Stimulated activated effector memory CD8-positive, alpha-beta T cell treated with anti-CD3 and anti-CD28 coated beads, Interleukin-12 subunit alpha, Interleukin-12 subunit beta, amount 100 ng/mL, for 72 hours (primary cell): ENCODE measurements around the gene SLC7A14.

Source experiments
- ATAC-seq: fragments of 150-1000 bp; cut with Tn5 transposase; 2 replicates; pipeline ENCODE4 v1.10.0; 2021
- DNase-seq, 2 donors: peaks; one replicate each; pipeline ENCODE4 v3.0.0; 2021 to 2022; ENCODE audit warnings: low spot score in 2 of 2
- H3K27ac Mint-ChIP-seq: one replicate; pipeline ENCODE4 v1.8.0; 2022; ENCODE audit warnings: mild to moderate bottlenecking, mixed read lengths
- H3K36me3 Mint-ChIP-seq: one replicate; pipeline ENCODE4 v1.8.0; 2022; ENCODE audit warnings: mild to moderate bottlenecking, mixed read lengths
- H3K4me1 Mint-ChIP-seq: one replicate; pipeline ENCODE4 v1.8.0; 2022; ENCODE audit warnings: mixed read lengths
- H3K4me3 Mint-ChIP-seq: one replicate; pipeline ENCODE4 v1.8.0; 2022; ENCODE audit warnings: mild to moderate bottlenecking, mixed read lengths
- H3K9me3 Mint-ChIP-seq: one replicate; pipeline ENCODE4 v1.8.0; 2022; ENCODE audit warnings: mixed read lengths

The SLC7A14 gene

DNA sequence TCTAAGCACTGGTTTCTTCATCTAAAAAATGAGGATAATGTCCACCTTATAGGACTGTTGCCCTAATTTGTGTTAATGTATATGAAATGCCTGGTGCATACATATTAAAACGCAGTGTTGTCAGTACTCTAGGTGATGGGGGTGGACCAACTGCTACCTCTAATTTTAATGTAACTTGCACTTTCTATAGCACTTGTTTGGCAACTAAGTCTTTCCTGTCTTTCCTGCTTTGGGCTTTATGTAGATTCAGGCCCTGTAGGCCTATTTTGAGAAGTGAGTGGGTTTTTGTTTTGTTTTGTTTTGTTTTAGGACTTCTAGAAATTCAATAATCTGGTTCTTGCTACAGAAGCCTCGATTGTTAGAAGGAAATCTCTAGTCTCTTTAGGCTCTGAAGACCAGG lies 21.2 kb downstream of the SLC7A14 start:
- Mint-ChIP-seq H3K27ac (no peak overlapping the region), H3K4me3 (no peak overlapping the region), H3K36me3 (no peaks in the 10 kb centered on the region), H3K9me3 (no peaks in the 10 kb centered on the region), H3K4me1 (peaks cover 12% of the 10 kb centered on the region)
- DNase-seq (no peak), ATAC-seq (no peak)

DNA sequence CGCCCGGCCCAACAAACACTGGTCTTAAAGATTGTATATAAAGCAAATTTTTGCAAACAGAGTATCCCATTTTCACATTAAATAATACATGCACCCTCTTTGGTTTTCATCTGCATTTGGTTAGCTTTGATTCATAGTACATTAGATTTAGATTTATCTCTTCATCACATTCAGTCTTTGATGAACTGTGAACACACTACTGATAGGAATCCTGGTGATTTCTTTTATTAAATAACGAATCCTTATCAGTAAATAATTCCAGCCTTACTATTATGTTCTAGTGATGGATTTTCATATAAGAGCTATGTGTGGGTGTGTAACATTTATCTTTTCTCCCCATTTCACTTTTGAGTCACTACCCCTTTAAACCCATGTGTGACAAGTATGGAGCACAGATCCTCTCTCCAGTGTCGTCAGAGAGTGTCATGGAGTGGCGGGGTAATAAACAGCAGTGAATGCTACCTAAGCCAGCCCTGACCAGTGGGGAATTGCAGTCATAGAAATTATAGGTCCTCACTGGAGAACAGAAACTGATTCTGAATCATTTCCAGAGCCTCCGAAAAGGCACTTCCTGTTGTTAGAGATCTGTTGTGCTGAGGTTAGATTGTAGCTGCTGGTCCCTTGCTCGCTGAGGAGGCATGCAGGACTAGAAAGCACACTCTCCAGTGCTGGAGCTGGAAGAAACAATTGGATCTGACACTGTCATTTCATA lies 22.0 kb downstream of the SLC7A14 start:
- H3K4me3 Mint-ChIP-seq = no peak overlapping the region
- peaks cover 12% of the 10 kb centered on the region for H3K4me1 Mint-ChIP-seq
- ATAC-seq (peak; percentile 77), DNase-seq (no peak)
- H3K36me3 Mint-ChIP-seq = no peaks in the 10 kb centered on the region
- no peak overlapping the region for H3K27ac Mint-ChIP-seq
- no peaks in the 10 kb centered on the region for H3K9me3 Mint-ChIP-seq

DNA sequence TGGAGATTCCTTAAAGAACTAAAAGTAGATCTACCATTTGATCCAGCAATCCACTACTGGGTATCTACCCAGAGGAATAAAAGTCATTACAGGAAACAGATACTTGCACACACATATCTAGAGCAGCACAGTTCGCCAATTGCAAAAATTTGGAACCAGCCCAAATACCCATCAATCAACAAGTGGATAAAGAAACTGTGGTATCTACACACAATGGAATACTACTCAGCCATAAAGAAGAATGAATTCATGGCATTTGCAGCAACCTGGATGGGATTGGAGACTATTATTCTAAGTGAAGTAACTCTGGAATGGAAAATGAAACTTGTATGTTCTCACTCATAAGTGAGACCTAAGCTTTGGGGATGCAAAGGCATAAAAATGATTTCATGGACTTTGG lies 23.8 kb downstream of the SLC7A14 start:
- Mint-ChIP-seq H3K4me1 (peaks cover 12% of the 10 kb centered on the region), H3K9me3 (no peaks in the 10 kb centered on the region), H3K36me3 (no peaks in the 10 kb centered on the region), H3K4me3 (no peak overlapping the region), H3K27ac (no peak overlapping the region)
- no peak for DNase-seq
- ATAC-seq = no peak

DNA sequence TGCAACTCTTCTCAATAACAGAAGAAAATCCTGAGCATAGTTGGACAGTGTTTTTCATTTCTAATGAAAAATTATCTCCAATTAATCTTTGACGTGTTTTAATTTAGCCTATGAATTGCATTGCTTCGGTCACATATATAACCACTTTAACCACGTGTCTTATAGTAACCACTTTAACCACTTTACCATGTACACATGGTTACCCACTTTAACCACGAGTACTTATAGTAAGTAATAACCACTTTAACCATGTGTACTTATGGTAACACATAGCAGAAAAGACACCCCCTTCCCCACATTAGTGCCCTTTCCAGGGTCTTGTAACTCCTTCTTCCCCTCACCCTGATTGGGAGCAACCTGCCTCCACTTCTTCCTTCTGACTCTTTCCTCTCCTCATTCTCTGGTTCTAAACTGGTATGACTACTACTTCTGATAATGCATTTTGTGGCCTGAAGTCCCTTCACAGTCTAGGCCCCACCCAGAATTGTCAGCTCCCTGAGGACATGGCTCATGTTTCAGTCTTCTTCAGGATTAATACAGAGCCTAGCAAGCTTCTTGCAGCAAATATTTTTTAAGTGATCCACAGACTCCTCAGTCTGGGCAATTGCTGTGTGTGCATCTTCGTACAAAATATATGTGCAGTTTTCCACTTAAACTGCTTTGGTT lies 25.0 kb downstream of the SLC7A14 start:
- H3K27ac Mint-ChIP-seq = no peak overlapping the region
- H3K4me1 Mint-ChIP-seq = peaks cover 12% of the 10 kb centered on the region
- peak; percentile 46 for ATAC-seq
- no peaks in the 10 kb centered on the region for H3K9me3 Mint-ChIP-seq
- no peak for DNase-seq
- no peak overlapping the region for H3K4me3 Mint-ChIP-seq
- no peaks in the 10 kb centered on the region for H3K36me3 Mint-ChIP-seq

DNA sequence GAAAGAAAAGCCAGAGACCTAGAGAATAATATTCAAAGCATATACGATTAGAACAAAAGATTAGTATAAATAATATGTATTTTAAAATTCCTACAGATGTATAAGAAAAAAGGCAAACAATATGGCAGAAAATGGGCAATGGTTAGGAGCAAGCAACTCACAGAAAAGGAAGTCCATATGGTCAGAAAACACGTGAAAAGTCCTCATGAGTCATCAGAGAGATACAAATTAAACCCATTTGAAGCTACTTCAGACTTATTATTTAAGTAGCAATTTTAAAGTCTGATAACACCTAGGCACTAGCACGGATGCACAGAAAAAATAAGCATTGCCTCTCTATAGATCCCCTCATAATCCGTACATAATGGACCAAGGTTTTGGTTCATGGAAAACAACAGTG lies 25.6 kb downstream of the SLC7A14 start:
- no peaks in the 10 kb centered on the region for H3K9me3 Mint-ChIP-seq
- DNase-seq (no peak), ATAC-seq (no peak)
- no peaks in the 10 kb centered on the region for H3K36me3 Mint-ChIP-seq
- H3K27ac Mint-ChIP-seq = no peak overlapping the region
- H3K4me3 Mint-ChIP-seq = no peak overlapping the region
- peaks cover 12% of the 10 kb centered on the region for H3K4me1 Mint-ChIP-seq

DNA sequence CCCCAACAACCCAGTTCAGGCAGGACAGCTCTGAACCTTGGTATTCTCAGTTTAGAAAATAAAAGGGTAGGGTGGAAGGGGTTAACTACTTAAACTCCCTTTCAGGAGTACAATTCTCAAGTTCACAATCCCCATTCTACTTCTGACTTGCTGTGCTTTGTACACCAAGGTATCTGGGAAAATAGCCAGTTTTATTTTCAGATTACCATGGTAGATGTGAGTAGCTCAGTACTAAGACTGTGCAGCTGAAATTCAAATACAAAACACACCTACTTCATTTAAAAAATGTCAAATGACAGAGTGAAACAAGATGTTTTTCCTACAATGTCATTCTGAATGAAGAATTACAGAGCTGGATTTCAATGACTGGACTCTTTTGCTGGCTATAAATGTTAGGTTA lies 27.4 kb downstream of the SLC7A14 start:
- Mint-ChIP-seq H3K4me1 (peaks cover 6% of the 10 kb centered on the region), H3K4me3 (no peak overlapping the region), H3K9me3 (no peaks in the 10 kb centered on the region), H3K27ac (no peak overlapping the region), H3K36me3 (no peaks in the 10 kb centered on the region)
- ATAC-seq (no peak), DNase-seq (no peak)

DNA sequence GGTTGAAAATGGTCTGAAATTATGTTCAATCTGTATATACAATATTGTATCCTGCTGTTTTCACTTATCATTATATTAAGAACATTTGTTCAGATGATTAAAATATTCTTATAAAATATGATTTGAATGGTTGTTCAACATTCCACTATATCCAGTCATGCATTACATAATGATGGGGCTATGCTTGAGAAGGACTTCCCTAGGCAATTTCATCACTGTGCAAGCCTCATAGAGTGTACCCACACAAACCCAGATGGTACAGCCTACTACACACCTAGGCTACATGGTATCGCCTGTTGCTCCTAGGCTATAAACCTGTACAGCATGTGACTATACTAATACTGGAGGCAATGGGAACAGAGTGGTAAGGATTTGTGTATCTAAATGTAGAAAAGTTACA lies 30.5 kb downstream of the SLC7A14 start:
- no peaks in the 10 kb centered on the region for H3K9me3 Mint-ChIP-seq
- DNase-seq = no peak
- H3K4me1 Mint-ChIP-seq = no peaks in the 10 kb centered on the region
- no peak overlapping the region for H3K4me3 Mint-ChIP-seq
- no peaks in the 10 kb centered on the region for H3K36me3 Mint-ChIP-seq
- ATAC-seq = no peak
- no peak overlapping the region for H3K27ac Mint-ChIP-seq

DNA sequence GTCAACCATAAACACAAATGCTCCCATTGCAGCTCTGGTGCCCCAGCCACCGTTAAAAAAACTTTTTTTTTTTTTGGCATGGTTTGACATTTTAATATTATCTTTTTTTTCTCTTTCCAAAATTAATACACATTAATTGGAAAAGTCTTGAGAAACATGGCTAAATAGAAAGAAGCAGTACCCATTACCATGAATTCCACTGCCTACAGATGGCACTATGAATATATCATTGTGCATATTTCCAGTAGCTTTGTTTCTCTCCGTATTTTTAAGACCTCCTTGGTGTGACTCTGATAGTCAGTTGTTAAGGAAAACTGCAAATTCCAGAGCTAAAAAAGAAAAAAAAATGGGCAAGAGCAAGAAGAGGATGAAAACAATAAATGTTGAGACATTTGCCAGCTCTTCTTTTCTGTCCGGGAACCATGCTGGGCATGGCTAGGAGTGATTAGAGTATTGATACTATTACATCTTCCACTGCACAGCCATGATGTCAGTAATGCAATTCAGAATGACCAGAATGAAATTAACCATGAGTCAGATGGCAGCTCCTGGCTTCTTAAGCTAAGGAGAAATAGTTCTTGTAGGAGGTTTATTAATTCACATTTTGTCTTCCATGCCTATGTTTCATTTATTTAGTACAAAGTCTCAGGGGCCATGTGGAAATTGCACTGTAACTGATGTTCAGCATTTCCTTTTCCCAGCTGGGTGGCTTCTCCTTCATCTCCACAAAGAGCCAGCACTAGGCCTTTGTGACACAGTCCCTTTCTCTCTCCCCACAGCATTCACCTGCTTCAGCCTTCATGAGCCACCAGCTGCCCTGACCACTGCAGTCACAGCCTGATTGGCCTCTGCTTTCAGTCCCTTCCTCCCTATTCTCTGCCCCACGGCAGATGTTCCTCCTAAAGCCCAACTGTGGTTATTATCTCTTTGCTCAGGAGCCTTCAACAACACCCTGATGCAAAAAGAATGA lies 31.8 kb downstream of the SLC7A14 start:
- Mint-ChIP-seq H3K27ac (no peak overlapping the region), H3K4me3 (no peak overlapping the region), H3K36me3 (no peaks in the 10 kb centered on the region), H3K9me3 (no peaks in the 10 kb centered on the region), H3K4me1 (no peaks in the 10 kb centered on the region)
- DNase-seq (no peak), ATAC-seq (no peak)

DNA sequence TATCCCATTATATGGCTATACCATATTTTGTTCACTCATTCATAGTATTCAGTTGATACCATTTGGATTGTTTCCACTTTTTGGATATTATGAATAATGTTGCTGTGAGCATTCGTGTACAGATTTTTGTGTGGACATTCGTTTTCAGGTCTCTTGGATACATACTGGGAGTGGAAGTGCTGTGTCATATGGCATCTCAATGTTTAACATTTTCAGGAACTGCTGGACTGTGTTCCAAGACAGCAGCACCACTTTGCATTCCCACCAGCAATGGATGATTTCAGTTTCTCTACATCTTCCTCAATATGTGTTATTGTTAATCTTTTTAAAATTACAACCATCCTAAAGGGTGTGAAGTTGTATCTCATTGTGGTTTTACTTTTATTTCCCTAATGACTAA lies 34.6 kb downstream of the SLC7A14 start:
- Mint-ChIP-seq H3K36me3 (no peaks in the 10 kb centered on the region), H3K4me3 (no peak overlapping the region), H3K4me1 (no peaks in the 10 kb centered on the region), H3K27ac (no peak overlapping the region), H3K9me3 (no peaks in the 10 kb centered on the region)
- no peak for ATAC-seq
- no peak for DNase-seq

DNA sequence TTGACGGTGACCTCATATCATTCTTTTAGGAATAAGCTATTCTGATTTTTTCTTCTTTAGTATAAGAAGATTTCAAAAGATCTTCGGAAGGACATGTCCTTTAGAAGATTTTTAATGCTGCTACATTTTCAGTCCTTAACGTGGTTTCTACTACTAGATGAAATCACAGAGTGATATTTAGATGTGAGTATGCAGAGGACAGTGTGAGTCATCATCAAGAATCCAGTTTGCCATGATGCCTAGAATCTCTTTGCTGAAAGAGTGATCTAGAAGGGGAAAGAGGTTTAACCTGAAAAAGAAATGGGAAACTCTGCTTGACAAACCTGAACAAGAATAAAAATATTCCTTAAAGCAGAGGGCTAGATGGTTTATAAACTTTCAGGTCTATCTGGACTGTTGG lies 43.2 kb downstream of the SLC7A14 start:
- H3K36me3 Mint-ChIP-seq = no peaks in the 10 kb centered on the region
- no peak overlapping the region for H3K27ac Mint-ChIP-seq
- DNase-seq (no peak), ATAC-seq (no peak)
- H3K9me3 Mint-ChIP-seq = no peaks in the 10 kb centered on the region
- no peaks in the 10 kb centered on the region for H3K4me1 Mint-ChIP-seq
- H3K4me3 Mint-ChIP-seq = no peak overlapping the region

DNA sequence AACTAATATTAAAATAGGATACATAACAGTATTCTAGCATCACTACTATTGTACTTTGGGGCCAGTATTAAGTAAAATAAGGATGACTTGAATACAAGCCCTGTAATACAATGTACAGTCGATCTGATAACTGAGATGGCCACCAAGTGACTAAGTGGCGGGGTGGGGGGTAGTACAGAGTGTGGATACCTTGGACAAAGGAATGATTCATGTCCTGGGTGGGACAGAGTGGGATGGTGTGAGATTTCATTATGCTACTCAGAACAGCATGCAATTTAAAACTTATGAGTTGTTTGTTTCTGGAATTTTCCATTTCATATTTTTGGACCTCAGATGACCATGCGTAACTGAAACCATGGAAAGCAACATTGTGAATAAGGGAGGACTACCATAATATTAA lies 46.0 kb downstream of the SLC7A14 start:
- H3K36me3 Mint-ChIP-seq = no peaks in the 10 kb centered on the region
- no peak overlapping the region for H3K27ac Mint-ChIP-seq
- DNase-seq = no peak
- H3K4me3 Mint-ChIP-seq = no peak overlapping the region
- no peak for ATAC-seq
- no peaks in the 10 kb centered on the region for H3K4me1 Mint-ChIP-seq
- H3K9me3 Mint-ChIP-seq = no peaks in the 10 kb centered on the region

DNA sequence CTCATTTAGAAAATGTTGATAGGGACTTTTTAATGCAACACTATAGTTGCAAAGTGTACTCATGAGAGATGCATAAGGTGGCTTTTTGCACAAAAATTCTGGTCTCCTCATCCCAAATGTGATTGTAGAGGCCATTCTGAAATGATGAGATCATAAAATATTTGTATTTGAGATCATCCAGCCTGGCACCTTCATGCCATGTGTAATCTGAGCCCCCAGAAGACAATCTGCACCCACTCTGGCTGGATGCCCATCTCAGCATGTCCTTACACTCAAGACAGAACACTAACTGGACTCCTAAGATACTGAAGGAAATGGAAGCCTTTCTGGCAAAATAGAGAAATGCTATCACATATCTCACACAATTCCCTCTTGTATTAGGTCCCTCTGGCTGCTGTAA lies 49.2 kb downstream of the SLC7A14 start:
- no peaks in the 10 kb centered on the region for H3K9me3 Mint-ChIP-seq
- no peaks in the 10 kb centered on the region for H3K36me3 Mint-ChIP-seq
- no peak overlapping the region for H3K27ac Mint-ChIP-seq
- DNase-seq (no peak), ATAC-seq (no peak)
- H3K4me3 Mint-ChIP-seq = no peak overlapping the region
- H3K4me1 Mint-ChIP-seq = no peaks in the 10 kb centered on the region

DNA sequence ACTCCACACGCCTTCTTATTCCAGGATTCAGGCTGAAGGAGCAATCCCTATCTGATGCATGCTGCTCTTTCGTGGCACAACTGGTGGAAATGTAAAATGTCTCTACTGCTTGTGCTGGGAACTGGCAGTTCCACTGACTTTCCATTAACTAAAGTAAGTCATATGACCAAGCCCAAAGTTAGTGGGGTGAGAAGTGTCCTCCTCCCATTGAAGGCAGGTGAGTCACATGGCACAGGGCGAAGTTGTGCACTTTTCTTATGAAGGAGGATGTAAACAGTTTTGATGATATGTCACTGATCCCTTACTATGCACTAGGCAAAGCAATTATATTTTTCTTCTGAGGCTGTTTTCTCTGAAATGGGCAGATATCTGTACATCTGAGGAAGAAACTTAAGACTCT lies 51.6 kb downstream of the SLC7A14 start:
- no peak overlapping the region for H3K4me3 Mint-ChIP-seq
- no peaks in the 10 kb centered on the region for H3K36me3 Mint-ChIP-seq
- no peak overlapping the region for H3K27ac Mint-ChIP-seq
- no peaks in the 10 kb centered on the region for H3K9me3 Mint-ChIP-seq
- DNase-seq = no peak
- no peaks in the 10 kb centered on the region for H3K4me1 Mint-ChIP-seq
- ATAC-seq = no peak

DNA sequence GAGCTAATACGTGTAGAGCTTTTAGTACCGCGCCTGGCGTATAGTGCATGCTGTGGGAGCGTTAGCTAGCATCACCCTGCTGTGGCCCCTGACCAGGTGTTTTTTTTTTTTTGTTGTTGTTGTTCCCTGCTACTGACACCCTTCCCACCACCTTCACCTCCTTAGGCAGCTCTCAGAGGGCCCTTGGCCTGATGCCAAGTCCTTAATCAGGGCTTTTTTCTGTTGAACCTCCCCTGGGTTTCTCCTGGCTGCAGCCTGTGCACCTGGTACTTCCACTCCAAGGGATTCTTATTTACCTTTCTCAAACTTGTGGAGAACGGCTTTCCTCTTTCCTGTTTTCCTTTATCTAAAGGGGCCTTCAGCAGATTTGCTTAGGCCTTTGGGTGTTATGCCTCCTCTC lies 53.3 kb downstream of the SLC7A14 start:
- no peaks in the 10 kb centered on the region for H3K9me3 Mint-ChIP-seq
- ATAC-seq (no peak), DNase-seq (no peak)
- H3K36me3 Mint-ChIP-seq = no peaks in the 10 kb centered on the region
- H3K27ac Mint-ChIP-seq = no peak overlapping the region
- H3K4me1 Mint-ChIP-seq = no peaks in the 10 kb centered on the region
- no peak overlapping the region for H3K4me3 Mint-ChIP-seq

DNA sequence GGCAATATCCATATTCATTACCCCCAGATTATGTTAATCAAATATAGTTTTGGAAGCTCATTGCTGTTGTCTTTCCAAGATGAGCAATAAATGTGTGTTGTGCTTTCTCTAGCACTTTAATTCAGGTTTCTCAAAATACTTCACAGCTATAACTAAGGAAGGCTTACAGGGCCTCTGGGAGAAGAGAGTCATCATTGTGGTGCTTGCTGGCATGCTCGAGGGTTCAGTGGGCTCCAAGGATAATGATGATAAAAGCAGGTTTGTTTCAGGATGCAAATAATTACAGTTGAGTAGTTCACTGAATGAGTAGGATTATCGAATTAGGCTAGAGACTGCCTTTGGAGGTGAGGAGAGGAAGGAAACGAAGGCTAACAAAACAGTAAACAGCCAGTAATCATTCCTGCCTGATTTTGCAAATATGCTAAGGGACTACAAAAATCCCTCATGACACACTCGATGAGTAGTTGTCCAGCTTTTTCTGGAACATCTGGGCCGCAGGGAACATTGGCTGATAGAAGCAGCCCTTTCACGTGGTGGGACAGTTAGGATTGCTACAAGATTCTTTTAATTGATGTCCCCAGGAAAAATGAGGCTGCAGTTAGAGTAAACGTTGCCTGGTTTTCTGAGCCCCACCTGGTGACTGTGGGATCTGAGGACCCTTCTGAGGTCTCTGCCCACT lies 54.1 kb downstream of the SLC7A14 start:
- no peaks in the 10 kb centered on the region for H3K4me1 Mint-ChIP-seq
- no peaks in the 10 kb centered on the region for H3K9me3 Mint-ChIP-seq
- no peak overlapping the region for H3K4me3 Mint-ChIP-seq
- ATAC-seq (no peak), DNase-seq (no peak)
- H3K36me3 Mint-ChIP-seq = no peaks in the 10 kb centered on the region
- H3K27ac Mint-ChIP-seq = no peak overlapping the region
